Measurements from ENCODE around the gene ZDBF2.
"Not testable (repeated sequence)": the region's sequence is repeated elsewhere in the genome, so short reads cannot be mapped to it uniquely, and the experiment has no call there.

GRCh38 chr2:206228636-206229035 is 45.8 kb upstream of the ZDBF2 start:
- not testable (repeated sequence) for TF ChIP-seq CTCF (conservative IDR thresholded peaks at IDR 0.05 in 1 of 2, IDR thresholded peaks at IDR 0.05 in 1 of 2; ENCODE audit: extremely low read depth in 1 of 2, insufficient read depth in 1 of 2, low read depth in 1 of 2, low read length in 2 of 2); EZH2 (IDR thresholded peaks at IDR 0.05; ENCODE audit: borderline replicate concordance, low read length)

Measured in mammary epithelial cell (primary cell).